ENCODE results near the gene ECSIT. TPM values are rescaled to one million over a fixed set of nuclear protein-coding genes. Genes with fewer than 3 reads are reported as not detected.

The ECSIT gene
- polyA plus RNA-seq, 4 donors: 39.9 to 106 (median 86.9) TPM

DNA sequence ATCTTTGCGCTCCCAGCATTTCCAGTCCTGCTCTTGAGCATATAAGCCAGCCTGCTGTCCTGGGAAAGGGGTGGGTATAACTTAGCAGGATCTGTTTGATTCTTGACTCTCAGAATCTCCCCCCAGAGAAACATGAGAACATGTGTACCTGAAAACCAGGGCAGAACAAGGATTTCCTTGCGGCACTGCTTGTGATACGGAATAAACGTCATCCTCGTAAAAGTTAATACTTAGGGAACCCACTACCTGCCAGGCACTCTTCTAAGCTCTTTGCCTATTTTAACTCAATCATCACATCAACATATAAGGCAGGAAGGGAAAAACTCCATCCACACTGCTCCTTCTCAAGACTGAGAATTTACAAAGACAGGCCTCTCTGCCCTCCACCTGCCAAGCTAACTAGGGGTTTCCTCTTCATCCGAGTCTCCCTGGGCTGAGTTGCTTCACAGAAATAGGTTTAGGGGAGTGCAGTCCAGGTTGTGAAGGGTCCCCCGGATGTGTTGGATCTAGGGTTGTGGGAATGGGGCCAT lies 24.4 kb downstream of the ECSIT start:
- H3K4me3 ChIP-seq (ENCODE audit: low read depth in 1 of 3, low read length in 3 of 3): peak overlapping the region; percentile 68 to 88 (median 80)
- 39 to 58% (median 46%) methylated on average over 7 of the region's 7 CpGs for WGBS, 3 donors
- peak overlapping the region; percentile 56 to 97 (median 82) for H3K27ac ChIP-seq (ENCODE audit: low read depth in 1 of 3, low read length in 2 of 3)
- H3K27me3 ChIP-seq (ENCODE audit: control insufficient read depth in 3 of 3, insufficient read depth in 3 of 3, low read length in 3 of 3): no peaks in the 10 kb centered on the region
- H3K36me3 ChIP-seq (ENCODE audit: control insufficient read depth in 3 of 3, insufficient read depth in 2 of 3, low read depth in 1 of 3, low read length in 3 of 3): peaks cover 0 to 46% (median 3%) of the 10 kb centered on the region in 3 donors
- peaks cover 0 to 5% (median 0%) of the 10 kb centered on the region in 3 donors for H3K4me1 ChIP-seq (ENCODE audit: control insufficient read depth in 3 of 3, insufficient read depth in 2 of 3, low read depth in 1 of 3, low read length in 2 of 3)
- no peak for DNase-seq
- no peaks in the 10 kb centered on the region for H3K9me3 ChIP-seq (ENCODE audit: control insufficient read depth in 2 of 2, insufficient read depth in 1 of 2, low read depth in 1 of 2, low read length in 1 of 2)
- FAIRE-seq: no peak

DNA sequence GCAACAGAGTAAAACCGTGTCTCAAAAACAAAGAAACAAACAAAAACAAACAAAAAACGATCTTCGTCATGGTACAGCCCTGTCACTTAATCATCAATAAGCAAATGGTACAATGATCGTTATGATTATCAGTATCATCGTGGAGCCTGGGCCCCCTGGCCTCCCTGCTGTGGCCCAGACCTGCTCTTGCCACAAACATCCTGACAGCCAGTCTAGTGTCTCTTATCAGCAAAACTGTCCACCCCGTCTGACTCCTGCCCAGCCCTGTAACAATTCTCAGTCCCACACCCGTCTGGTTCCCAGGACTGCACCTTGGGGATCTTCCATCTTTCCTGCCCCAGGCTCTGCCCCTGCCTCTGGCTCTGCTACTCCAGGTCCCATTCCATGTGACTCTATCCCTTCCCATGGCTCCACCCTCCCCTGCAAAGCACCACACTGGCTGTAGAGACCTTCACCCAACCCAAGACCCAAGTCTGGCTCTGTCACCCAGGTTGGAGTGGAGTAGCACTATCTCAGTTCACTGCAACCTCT lies 29.0 kb downstream of the ECSIT start:
- no peak overlapping the region for H3K27ac ChIP-seq (ENCODE audit: low read depth in 1 of 3, low read length in 2 of 3)
- no peaks in the 10 kb centered on the region for H3K4me1 ChIP-seq (ENCODE audit: control insufficient read depth in 3 of 3, insufficient read depth in 2 of 3, low read depth in 1 of 3, low read length in 2 of 3)
- no peaks in the 10 kb centered on the region for H3K9me3 ChIP-seq (ENCODE audit: control insufficient read depth in 2 of 2, insufficient read depth in 1 of 2, low read depth in 1 of 2, low read length in 1 of 2)
- no peak overlapping the region for H3K4me3 ChIP-seq (ENCODE audit: low read depth in 1 of 3, low read length in 3 of 3)
- DNase-seq: no peak
- 61 to 73% (median 64%) methylated on average over 7 of the region's 7 CpGs for WGBS, 3 donors
- no peak for FAIRE-seq
- peaks cover 2 to 74% (median 3%) of the 10 kb centered on the region in 3 donors for H3K36me3 ChIP-seq (ENCODE audit: control insufficient read depth in 3 of 3, insufficient read depth in 2 of 3, low read depth in 1 of 3, low read length in 3 of 3)
- no peaks in the 10 kb centered on the region for H3K27me3 ChIP-seq (ENCODE audit: control insufficient read depth in 3 of 3, insufficient read depth in 3 of 3, low read length in 3 of 3)

DNA sequence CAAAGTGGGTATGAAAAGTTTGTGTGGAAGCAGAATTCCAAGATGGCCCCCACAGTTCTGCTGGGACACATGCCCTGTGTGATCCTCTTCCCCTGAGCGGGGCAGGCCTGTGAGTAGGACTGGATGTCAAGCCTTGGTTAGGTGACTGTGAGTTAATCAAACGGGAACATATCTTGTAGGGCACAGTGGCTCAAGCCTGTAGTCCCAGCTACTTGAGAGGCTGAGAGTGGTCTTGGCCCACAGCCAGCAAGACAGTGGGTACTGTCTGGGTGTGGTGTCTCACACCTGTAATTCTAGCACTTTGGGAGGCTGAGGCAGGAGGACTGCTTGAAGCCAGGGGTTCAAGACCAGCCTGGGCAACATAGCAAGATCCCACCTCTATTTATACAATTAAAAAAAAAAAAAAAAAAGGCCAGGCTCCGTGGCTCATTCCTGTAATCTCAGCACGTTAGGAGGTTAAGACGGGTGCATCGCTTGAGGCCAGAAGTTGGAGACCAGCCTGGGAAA lies 29.7 kb downstream of the ECSIT start:
- DNase-seq (no peak), FAIRE-seq (no peak)
- no peak overlapping the region for H3K27ac ChIP-seq (ENCODE audit: low read depth in 1 of 3, low read length in 2 of 3)
- no peaks in the 10 kb centered on the region for H3K27me3 ChIP-seq (ENCODE audit: control insufficient read depth in 3 of 3, insufficient read depth in 3 of 3, low read length in 3 of 3)
- 84 to 91% (median 85%) methylated on average over 6 of the region's 6 CpGs for WGBS, 3 donors
- H3K36me3 ChIP-seq (ENCODE audit: control insufficient read depth in 3 of 3, insufficient read depth in 2 of 3, low read depth in 1 of 3, low read length in 3 of 3): peaks cover 2 to 80% (median 3%) of the 10 kb centered on the region in 3 donors
- no peaks in the 10 kb centered on the region for H3K9me3 ChIP-seq (ENCODE audit: control insufficient read depth in 2 of 2, insufficient read depth in 1 of 2, low read depth in 1 of 2, low read length in 1 of 2)
- H3K4me3 ChIP-seq (ENCODE audit: low read depth in 1 of 3, low read length in 3 of 3): no peak overlapping the region
- no peaks in the 10 kb centered on the region for H3K4me1 ChIP-seq (ENCODE audit: control insufficient read depth in 3 of 3, insufficient read depth in 2 of 3, low read depth in 1 of 3, low read length in 2 of 3)

DNA sequence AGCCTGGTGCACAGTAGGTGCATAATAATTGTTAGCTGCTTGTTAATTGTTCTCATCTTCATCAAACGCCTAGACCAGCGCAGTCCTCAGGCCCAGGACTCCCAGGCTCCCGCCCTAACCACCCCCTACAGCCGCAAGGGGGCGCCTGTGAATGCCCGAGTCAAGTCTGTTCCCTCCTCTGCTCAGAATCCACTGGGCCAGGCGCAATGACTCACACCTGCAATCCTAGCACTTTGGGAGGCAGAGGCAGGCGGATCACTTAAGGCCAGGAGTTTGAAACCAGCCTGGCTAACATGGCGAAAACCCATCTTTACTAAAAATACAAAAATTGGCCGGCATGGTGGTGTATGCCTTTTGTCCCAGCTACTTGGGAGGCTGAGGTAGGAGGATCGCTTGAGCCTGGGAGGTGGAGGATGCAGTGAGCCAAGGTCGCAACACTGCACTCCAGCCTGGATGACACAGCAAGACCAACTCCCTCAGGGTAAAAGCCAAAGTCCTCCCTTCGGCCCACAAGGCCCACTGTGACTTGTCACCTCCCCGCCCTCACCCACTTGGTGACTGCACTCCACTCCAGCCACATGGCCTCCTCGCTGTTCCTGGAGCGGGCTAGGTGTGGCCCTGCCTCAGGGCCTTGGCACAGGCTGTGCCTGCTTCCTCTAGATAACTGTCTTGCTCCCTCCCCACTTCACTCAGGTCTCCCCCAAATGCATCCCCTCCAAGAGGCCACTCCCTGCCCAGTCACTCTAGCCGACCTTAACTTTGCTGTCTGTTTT lies 32.4 kb downstream of the ECSIT start:
- 64 to 71% (median 71%) methylated on average over 17 of the region's 17 CpGs for WGBS, 3 donors
- FAIRE-seq: no peak
- Histone ChIP-seq H3K9me3 (ENCODE audit: control insufficient read depth in 2 of 2, insufficient read depth in 1 of 2, low read depth in 1 of 2, low read length in 1 of 2) (no peaks in the 10 kb centered on the region), H3K27ac (ENCODE audit: low read depth in 1 of 3, low read length in 2 of 3) (peak overlapping the region in 1 of 3 donors; percentile 9), H3K4me1 (ENCODE audit: control insufficient read depth in 3 of 3, insufficient read depth in 2 of 3, low read depth in 1 of 3, low read length in 2 of 3) (no peaks in the 10 kb centered on the region), H3K36me3 (ENCODE audit: control insufficient read depth in 3 of 3, insufficient read depth in 2 of 3, low read depth in 1 of 3, low read length in 3 of 3) (peaks cover 0 to 87% (median 2%) of the 10 kb centered on the region in 3 donors), H3K4me3 (ENCODE audit: low read depth in 1 of 3, low read length in 3 of 3) (no peak overlapping the region), H3K27me3 (ENCODE audit: control insufficient read depth in 3 of 3, insufficient read depth in 3 of 3, low read length in 3 of 3) (no peaks in the 10 kb centered on the region)
- DNase-seq: peak; percentile 60 to 69

DNA sequence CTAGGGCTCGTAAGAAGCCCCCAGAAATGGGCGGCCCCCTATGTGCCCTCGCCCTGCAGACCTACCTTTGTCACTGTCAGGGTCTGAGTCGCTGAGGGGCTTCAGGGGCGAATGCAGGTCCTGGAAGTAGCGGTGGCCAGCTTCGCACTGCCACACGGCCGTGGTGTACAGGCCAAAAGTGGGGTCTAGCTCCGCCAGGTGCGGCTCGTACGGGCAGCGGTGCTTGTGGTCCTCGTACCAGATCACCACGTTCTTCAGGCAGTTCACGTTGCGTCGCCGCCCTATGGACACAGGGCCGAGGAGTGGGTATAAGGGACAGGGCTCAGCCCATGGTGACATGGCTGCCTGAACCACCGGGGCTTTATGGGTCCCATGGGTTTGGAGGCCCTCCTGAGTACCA lies 33.0 kb downstream of the ECSIT start:
- H3K9me3 ChIP-seq (ENCODE audit: control insufficient read depth in 2 of 2, insufficient read depth in 1 of 2, low read depth in 1 of 2, low read length in 1 of 2): no peaks in the 10 kb centered on the region
- peaks cover 0 to 85% (median 2%) of the 10 kb centered on the region in 3 donors for H3K36me3 ChIP-seq (ENCODE audit: control insufficient read depth in 3 of 3, insufficient read depth in 2 of 3, low read depth in 1 of 3, low read length in 3 of 3)
- no peak for DNase-seq
- H3K4me1 ChIP-seq (ENCODE audit: control insufficient read depth in 3 of 3, insufficient read depth in 2 of 3, low read depth in 1 of 3, low read length in 2 of 3): peaks cover 0 to 6% (median 0%) of the 10 kb centered on the region in 3 donors
- WGBS, 3 donors: 96% methylated on average over 22 of the region's 22 CpGs
- no peaks in the 10 kb centered on the region for H3K27me3 ChIP-seq (ENCODE audit: control insufficient read depth in 3 of 3, insufficient read depth in 3 of 3, low read length in 3 of 3)
- H3K27ac ChIP-seq (ENCODE audit: low read depth in 1 of 3, low read length in 2 of 3): no peak overlapping the region
- no peak overlapping the region for H3K4me3 ChIP-seq (ENCODE audit: low read depth in 1 of 3, low read length in 3 of 3)
- no peak for FAIRE-seq

DNA sequence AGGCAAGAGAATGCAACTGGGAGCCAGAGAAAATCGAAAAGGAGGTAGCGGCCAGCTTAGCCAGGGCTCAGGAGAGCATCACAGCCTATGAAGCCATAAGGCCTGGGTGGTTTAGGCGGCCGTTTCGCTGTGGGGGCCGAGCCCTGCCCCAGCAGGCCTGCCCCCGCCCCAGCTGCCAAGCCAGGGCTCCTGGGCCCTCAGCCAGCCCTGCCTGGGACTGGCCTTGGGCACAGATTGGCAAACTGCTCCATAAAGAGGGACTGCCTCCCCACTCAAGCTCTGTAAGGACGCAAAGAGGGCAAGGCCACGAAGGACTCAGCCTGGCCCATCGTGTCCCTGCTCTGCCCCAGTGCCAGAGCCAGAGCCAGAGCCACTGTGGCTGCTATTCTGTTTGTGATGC lies 33.5 kb downstream of the ECSIT start:
- peaks cover 0 to 83% (median 2%) of the 10 kb centered on the region in 3 donors for H3K36me3 ChIP-seq (ENCODE audit: control insufficient read depth in 3 of 3, insufficient read depth in 2 of 3, low read depth in 1 of 3, low read length in 3 of 3)
- no peaks in the 10 kb centered on the region for H3K9me3 ChIP-seq (ENCODE audit: control insufficient read depth in 2 of 2, insufficient read depth in 1 of 2, low read depth in 1 of 2, low read length in 1 of 2)
- no peaks in the 10 kb centered on the region for H3K27me3 ChIP-seq (ENCODE audit: control insufficient read depth in 3 of 3, insufficient read depth in 3 of 3, low read length in 3 of 3)
- peaks cover 0 to 9% (median 0%) of the 10 kb centered on the region in 3 donors for H3K4me1 ChIP-seq (ENCODE audit: control insufficient read depth in 3 of 3, insufficient read depth in 2 of 3, low read depth in 1 of 3, low read length in 2 of 3)
- H3K27ac ChIP-seq (ENCODE audit: low read depth in 1 of 3, low read length in 2 of 3): no peak overlapping the region
- FAIRE-seq (no peak), DNase-seq (no peak)
- WGBS, 3 donors: 85 to 99% (median 94%) methylated on average over 10 of the region's 10 CpGs
- no peak overlapping the region for H3K4me3 ChIP-seq (ENCODE audit: low read depth in 1 of 3, low read length in 3 of 3)

DNA sequence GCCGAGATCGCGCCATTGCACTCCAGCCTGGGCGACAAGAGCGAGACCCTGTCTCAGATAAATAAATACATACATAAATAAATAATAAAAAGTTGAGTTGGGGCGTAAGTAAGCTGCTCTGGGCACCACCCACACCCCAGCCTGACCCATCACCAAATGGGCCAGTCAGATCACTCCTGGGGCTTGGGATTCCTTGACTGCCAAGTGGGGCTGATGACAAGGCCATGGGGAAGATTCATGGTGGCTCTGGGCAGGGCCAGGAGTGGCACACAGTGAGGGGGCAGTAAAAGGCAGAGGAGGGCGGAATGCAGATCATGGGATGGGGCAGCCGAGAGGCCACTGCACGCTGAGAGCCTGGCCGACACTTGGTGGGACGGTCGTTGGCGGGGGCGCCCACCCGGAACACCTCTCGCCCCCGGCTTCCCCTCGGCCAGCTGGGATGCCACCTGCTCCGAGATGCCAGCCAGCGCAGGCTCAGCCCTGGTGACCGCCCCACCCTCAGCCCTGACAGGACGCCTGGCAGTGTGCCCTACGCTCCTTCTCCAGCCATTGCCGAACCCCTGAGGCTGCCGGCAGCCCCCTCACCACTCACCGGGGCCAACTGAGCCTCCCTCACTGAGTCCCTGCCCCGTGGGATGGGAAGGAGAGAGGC lies 34.2 kb downstream of the ECSIT start:
- no peak for FAIRE-seq
- Histone ChIP-seq H3K27ac (ENCODE audit: low read depth in 1 of 3, low read length in 2 of 3) (no peak overlapping the region), H3K4me1 (ENCODE audit: control insufficient read depth in 3 of 3, insufficient read depth in 2 of 3, low read depth in 1 of 3, low read length in 2 of 3) (peaks cover 0 to 16% (median 1%) of the 10 kb centered on the region in 3 donors), H3K9me3 (ENCODE audit: control insufficient read depth in 2 of 2, insufficient read depth in 1 of 2, low read depth in 1 of 2, low read length in 1 of 2) (no peaks in the 10 kb centered on the region), H3K4me3 (ENCODE audit: low read depth in 1 of 3, low read length in 3 of 3) (no peak overlapping the region), H3K36me3 (ENCODE audit: control insufficient read depth in 3 of 3, insufficient read depth in 2 of 3, low read depth in 1 of 3, low read length in 3 of 3) (peaks cover 0 to 83% (median 2%) of the 10 kb centered on the region in 3 donors), H3K27me3 (ENCODE audit: control insufficient read depth in 3 of 3, insufficient read depth in 3 of 3, low read length in 3 of 3) (no peaks in the 10 kb centered on the region)
- no peak for DNase-seq
- 94 to 95% (median 94%) methylated on average over 26 to 27 of the region's 27 CpGs for WGBS, 3 donors

DNA sequence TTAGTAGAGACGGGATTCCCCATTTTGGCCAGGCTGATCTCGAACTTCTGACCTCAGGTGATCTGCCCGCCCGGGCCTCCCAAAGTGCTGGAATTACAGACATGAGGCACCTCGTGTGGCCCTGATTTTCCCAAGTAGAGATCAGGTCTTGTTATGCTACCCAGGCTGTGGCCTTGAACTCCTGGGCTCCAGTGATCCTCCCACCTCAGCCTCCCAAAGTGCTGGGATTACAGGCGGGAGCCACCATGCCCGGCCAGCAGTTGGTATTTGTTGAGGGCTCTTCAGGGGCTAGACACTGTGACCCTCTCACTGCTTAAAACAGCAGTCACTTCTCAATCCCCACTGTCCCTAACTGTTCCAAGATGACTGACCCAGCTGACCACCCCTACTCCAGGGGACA lies 39.6 kb downstream of the ECSIT start:
- no peak for DNase-seq
- no peak for FAIRE-seq
- Histone ChIP-seq H3K27me3 (ENCODE audit: control insufficient read depth in 3 of 3, insufficient read depth in 3 of 3, low read length in 3 of 3) (no peaks in the 10 kb centered on the region), H3K36me3 (ENCODE audit: control insufficient read depth in 3 of 3, insufficient read depth in 2 of 3, low read depth in 1 of 3, low read length in 3 of 3) (peaks cover 0 to 71% (median 0%) of the 10 kb centered on the region in 3 donors), H3K9me3 (ENCODE audit: control insufficient read depth in 2 of 2, insufficient read depth in 1 of 2, low read depth in 1 of 2, low read length in 1 of 2) (no peaks in the 10 kb centered on the region), H3K27ac (ENCODE audit: low read depth in 1 of 3, low read length in 2 of 3) (peak overlapping the region in 1 of 3 donors; percentile 82), H3K4me3 (ENCODE audit: low read depth in 1 of 3, low read length in 3 of 3) (no peak overlapping the region), H3K4me1 (ENCODE audit: control insufficient read depth in 3 of 3, insufficient read depth in 2 of 3, low read depth in 1 of 3, low read length in 2 of 3) (peaks cover 0 to 18% (median 4%) of the 10 kb centered on the region in 3 donors)
- whole genome bisulfite sequencing, 3 donors: 92 to 94% (median 93%) methylated on average over 7 of the region's 7 CpGs
